ENCODE results near the gene TNPO2.
A peak's percentile ranks its signal among the peaks of the same experiment; 100 is the strongest.

- TF ChIP-seq ZNF274 (IDR thresholded peaks at IDR 0.05; ENCODE audit: low read depth, low read length) (no peak), YY1 (IDR thresholded peaks at IDR 0.05; ENCODE audit: insufficient read depth, insufficient read length) (peak; percentile 93), SUZ12 (IDR thresholded peaks at IDR 0.05; ENCODE audit: extremely low read depth, insufficient read depth, insufficient read length) (no peak)
These were observed 42.4 kb downstream of the TNPO2 start, which contains the start of gene DHPS for GRCh38 chr19:12681074-12681987.
